NCI-H524 treated with DMSO at 0.1 percent for 48 hours (cell line): ENCODE measurements around the gene ZC3H6.
A peak's percentile ranks its signal among the peaks of the same experiment; 100 is the strongest.

ENCODE experiments used
- DNase-seq: peaks from one replicate; lab custom pipeline; 2025; lab: John Stamatoyannopoulos, UW

ZC3H6 gene, protein sequence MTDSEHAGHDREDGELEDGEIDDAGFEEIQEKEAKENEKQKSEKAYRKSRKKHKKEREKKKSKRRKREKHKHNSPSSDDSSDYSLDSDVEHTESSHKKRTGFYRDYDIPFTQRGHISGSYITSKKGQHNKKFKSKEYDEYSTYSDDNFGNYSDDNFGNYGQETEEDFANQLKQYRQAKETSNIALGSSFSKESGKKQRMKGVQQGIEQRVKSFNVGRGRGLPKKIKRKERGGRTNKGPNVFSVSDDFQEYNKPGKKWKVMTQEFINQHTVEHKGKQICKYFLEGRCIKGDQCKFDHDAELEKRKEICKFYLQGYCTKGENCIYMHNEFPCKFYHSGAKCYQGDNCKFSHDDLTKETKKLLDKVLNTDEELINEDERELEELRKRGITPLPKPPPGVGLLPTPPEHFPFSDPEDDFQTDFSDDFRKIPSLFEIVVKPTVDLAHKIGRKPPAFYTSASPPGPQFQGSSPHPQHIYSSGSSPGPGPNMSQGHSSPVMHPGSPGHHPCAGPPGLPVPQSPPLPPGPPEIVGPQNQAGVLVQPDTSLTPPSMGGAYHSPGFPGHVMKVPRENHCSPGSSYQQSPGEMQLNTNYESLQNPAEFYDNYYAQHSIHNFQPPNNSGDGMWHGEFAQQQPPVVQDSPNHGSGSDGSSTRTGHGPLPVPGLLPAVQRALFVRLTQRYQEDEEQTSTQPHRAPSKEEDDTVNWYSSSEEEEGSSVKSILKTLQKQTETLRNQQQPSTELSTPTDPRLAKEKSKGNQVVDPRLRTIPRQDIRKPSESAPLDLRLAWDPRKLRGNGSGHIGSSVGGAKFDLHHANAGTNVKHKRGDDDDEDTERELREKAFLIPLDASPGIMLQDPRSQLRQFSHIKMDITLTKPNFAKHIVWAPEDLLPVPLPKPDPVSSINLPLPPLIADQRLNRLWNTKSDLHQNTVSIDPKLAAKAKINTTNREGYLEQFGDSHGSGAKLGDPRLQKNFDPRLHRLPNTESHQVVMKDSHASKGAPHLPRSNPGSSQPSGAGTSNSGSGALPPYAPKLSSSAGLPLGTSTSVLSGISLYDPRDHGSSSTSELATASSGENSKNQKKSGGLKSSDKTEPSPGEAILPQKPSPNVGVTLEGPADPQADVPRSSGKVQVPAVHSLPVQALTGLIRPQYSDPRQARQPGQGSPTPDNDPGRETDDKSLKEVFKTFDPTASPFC

DNA sequence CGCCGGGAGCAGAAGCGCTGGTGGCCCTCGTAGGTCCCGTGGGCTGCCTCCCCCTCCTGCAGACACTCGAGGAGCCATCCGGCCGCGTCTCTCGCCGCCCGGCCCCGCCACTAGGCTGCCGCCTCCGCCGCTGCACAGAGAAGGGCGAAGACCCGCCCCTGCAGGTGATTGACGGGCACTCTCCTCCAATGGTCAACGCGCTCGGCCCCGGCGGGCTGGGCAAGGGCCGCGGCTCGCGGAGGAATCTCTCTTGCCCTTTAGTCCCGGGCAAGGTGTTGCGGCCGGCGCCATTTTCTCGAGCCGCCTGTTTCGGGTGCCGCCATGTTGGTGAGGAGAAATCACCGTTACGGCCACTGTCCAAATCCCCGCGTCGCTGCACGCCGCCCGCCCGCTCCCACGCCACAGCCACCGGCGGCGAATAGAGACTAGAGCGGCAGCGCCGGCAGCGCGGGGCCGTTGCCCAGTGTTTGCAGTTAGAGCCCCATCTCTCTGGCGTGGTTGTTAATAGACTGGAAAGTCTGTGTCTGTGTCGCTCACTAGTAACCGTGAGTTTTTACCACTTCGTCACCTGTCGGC lies at the start of gene ZC3H6:
TSS of gene ZC3H6 (plus strand) at position 287 of the 576 bp plus-strand sequence. CDS start 398 bp downstream, outside the sequence.
- DNase-seq = peak; percentile 73

DNA sequence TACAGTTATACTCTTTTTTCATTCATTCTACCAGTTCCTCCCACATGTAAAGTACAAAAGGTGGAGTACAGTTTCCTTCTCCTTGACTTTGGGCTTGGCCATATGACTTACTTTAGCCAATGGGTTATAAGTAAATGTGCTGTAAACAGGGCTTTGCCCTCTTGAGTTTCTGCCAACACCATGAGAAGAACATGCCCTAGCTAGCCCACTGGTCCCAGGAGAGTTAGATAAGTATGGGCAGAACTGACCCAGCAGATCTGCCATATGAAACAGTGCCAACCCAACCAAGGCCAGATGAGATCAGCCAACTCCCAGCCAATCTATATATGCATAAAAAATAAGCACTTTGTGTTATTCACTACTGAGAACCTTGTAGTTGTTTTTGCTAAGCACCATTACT lies 46.0 kb upstream of the ZC3H6 start:
- no peak for DNase-seq

DNA sequence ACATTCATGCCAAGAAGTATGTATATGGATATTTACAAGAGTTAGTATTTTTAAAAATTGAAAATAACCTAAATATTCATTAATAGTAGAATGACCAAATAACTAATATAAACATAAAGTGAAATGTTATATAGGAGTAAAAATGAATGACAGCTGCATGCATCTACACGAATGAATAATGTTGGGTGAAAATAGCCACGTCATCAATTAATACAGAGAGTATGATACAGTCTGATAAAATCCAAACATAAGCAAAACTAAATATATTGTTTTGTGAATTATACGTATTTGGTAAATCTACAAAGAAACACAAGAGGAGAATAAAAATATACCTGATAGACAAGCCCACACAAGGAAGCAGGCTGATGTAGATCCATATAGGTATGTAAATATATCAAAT lies 45.0 kb upstream of the ZC3H6 start:
- DNase-seq = no peak

DNA sequence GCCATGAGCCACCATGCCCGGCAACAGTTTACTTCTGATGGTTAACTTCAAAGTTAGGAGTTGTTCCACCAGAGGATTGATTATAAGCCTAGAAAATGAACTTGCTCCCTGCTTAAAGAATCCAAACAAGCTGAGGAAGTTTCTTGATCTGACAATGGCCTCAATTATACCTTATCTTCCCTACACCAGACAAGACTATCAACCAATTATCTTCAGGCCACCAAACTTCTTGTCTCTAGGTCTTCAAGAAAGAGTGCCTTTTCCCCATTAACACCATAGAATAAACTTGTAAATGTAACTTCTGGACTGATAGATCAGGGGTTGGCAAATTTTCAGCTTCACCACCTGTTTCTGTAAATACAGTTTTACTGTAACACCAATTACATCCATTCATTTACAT lies 35.5 kb upstream of the ZC3H6 start:
- DNase-seq = no peak

DNA sequence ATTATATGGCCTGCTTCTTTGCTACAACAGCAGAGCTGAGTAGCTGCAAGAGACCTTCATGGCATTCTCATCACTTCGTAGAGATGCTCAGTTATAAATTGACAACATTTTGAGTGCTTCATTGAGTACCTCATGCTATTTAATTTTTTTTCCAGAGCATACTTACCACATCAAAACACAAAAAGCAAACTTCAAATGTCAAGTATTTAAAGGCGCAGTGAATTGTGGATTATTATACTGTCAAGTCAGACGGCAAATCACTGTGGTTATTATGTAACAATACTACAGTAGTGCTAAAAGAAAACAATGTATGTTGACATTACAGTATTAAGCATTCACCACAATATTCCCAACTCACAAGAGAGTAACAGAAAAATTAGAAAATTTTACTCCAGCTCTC lies 33.0 kb upstream of the ZC3H6 start:
- no peak for DNase-seq

DNA sequence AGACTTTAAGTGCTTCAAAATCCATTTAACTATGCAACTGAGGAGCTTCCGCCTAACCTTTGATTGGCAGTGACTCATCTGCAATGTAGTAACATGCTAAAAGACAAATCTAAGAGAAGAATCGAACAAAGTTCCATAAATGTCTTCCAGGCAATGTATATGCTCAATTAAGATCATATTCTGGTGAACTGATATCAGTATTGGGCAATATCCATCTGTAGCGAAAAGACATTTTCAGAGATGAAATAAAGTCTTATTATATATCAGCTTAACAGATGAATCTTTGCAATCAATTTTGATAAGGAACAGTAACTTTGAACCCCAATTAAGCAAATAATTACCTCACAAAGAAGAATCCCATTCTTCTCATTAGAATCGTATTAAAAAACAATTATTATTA lies 32.2 kb upstream of the ZC3H6 start:
- no peak for DNase-seq

DNA sequence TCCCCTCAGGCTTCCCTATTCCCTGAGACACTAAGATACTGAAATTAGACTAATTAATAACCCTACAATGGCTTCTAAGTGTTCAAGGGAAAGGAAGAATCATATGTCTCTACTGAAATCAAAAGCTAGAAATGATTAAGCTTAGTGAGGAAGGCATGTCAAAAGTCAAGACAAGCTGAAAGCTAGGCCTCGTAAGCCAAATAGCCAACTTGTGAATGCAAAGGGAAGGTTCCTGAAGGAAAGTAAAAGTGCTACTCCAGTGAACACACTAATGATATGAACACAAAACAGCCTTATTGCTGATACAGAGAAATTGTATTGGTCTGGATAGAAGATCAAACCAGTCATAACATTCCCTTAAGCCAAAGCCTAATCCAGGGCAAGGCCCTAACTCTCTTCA lies 30.5 kb upstream of the ZC3H6 start:
- no peak for DNase-seq

DNA sequence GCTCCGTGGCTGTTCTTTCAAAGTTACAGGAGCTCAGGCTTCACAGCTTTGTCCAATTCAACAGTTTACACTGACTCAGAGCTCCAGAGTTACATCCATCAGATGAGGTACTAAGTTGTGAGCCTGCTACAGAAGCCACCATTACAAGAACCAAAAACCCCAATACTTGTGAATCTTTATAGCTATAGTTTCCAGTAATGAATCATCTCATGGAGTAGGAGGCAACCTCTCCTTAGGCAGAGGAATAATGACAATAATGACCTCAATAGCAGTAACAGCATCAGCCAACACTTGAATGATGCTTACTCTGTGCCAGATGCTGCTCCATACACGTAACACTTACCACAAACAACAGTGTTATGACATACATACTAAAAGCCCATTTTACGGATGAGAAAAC lies 24.1 kb upstream of the ZC3H6 start:
- DNase-seq = no peak

DNA sequence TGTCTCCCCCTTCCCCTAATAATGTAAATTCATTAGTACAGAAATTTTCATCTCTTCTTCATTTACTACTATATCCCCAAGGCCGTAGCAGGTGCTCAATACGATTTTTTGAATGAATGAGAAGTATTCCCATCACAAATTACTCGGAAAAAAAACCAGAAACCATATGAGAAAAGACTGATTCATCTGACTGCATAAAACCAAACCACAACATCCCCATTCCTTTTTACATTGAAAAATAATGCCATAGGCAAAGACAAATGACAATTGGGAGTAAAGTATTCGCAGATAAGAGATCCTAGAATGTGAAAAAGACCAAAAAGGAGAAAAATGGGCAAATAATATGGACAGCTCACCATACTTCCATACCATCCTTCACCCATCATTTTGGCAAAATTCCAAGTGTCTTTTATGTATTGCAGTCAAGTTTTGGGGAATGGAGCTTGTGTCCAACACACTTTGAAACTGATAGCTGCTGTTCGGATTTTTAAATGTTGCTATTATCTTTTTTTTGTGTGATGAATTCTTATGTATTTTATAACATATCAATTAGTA lies 22.1 kb upstream of the ZC3H6 start:
- DNase-seq = no peak

DNA sequence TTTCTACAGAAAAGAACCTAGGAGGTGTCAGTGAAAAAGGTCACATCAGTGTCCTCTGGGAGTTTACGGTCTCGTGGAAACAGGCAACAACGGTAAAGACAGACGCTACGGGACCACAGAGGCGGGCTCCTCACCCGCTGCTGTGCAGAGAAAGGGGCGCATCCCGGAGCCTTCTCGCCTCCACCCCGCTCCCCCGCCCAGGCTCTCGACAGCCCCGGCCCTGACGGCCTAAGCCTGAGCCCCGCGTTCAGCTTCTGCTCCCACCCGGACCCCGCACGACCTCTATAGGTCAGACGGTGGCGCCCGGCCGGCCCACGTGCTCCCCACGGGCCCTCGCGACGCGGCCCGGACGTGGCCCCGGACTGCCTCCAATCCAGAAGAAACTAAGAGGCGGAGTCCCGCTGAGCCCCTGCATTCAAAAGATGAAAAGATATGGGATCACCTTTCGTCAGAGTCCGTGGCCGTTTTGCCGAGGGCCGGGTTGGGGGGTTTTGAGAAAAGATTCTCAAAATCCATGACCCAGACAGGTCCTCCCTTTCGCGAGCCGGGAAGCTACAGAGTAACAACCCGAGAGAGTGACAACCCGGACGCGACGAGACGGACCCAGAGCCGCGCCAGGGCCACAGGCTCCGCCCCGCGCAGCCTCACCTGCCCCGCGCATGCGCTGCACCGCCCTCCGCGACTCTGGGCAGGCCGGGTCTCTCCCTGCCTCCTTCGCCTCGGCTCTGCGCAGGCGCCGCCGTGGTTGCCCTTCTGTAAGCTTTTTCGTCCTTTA lies 20.7 kb upstream of the ZC3H6 start, which contains the start of gene ZC3H8:
TSS of gene ZC3H8 (minus strand) at position 577 of the 775 bp plus-strand sequence. CDS start at position 516, 61 bp downstream.
- DNase-seq = peak; percentile 41

DNA sequence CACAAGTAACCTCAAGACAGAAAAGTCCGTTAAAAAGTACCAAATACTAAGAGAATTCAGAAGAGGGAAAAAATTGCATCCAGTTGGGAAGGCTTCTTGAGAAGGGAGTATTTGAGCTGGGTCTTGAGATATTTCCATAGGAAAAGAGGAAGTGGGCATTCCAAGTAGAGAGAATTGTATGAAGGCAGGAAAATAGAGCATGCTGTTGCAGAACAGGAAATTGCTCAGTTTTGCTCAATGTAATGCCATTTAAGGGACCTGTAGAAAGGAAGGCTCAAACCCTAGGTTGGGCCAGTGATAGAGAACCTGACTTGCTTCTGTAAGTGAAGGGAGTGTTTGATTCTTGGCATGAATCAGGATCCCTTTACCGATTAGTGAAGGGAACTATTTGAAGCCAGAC lies 19.5 kb upstream of the ZC3H6 start:
- DNase-seq = no peak

DNA sequence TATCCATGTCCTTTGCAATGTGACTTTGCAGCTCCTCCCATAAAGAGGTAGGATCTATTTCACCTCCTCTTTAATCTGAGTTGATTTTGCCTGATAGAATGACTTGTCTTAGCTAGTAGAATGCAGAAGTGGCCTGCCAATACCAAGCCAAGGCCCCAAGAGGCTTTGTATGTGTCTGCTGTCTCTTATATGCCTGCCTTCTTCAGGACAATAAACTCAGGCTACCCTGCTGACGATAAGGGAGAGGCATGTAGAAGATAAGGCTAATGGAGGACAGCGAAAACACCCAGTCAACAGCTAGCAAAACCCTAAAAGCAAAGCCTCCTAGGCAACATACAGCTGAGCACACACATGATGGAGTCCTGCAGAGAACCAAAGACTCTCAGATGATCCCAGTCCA lies 18.7 kb upstream of the ZC3H6 start:
- DNase-seq = no peak

DNA sequence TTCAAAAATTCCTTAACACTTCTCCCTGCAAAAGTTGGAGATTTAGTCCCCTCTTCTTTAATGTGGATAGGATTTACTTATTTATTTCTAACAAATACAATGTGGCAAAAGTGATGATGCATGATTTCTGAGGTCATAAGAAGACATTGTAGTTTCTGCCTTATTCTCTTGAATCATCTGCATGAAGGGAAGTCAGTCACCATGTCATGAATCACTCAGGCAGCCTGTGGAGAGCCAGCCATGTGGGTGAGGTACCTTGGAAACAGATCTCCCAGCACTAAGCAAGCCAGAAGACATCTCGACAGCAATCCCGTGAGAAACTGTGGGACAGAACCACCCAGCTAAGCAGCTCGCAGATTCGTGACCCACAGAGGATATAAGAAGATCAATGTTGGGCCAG lies 17.8 kb upstream of the ZC3H6 start:
- no peak for DNase-seq

DNA sequence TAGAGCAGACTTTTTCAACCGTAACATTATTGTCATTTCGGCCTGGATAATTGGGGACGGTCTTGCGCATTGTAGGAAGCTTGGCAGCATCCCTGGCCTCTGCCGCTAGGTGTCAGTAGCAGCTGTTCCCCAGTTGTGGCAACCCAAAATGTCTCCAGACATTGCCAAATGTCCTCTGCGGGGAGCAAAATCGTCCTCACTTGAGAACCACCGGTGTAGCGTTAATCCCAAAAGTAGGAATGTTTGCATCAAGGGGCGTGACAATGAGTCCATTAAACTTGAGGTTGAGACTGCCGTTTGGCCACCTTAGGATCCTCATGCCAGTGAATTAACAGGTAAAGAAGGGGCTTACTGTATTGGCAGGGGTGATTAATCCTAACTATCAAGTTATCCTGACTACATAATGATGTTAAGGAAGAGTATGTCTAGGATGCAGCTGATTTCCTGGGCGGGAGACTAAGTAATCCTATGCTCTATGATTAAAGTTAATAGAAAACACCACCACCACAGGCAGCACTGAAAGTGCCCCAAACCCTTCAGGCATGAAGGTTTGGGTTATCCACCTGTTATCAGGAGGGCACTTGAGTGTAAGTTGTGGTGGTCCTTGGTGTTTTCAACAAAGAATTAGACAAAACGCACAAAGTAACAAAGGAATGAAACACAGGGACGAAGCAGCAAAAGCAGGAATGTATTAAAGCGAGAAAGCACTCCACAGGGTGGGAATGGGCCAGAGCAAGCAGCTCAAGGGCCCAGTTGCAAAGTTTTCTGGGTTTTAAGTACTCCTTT lies 15.7 kb upstream of the ZC3H6 start:
- DNase-seq = no peak

DNA sequence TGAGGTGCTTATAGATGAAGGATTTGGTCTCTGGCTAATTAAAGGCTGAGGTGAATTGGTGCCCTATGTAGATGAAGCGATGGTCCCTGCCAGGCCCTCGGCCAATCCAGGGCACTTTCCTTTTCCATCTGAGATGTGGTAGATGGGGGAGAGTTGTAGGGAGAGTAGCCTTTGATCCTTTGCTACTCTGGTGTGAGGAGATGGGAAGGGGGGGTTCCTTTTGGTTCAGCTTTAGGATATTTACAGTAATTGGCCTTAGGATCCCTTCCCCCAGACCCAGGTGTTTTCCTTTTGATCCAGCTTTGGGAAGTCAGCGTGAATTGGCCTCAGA lies 15.1 kb upstream of the ZC3H6 start:
- no peak for DNase-seq

DNA sequence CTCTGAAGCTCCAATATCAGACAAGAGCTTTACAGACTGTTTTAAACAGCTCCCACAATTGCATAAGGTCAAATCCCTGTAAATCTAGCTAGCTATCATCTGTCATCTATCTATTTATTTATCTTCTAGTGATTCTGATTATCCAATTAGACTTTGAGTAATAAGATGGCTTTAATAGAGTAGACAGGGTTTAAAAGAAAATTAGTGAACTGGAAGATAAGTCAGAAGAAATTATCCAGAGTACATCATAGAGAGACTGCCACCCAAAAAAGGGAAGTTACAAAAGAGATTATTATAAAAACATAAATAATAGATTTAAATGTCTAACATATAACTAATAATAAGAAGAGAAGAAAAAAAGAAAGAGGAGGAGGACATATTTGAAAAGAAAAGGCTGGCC lies 12.5 kb upstream of the ZC3H6 start:
- DNase-seq = no peak

DNA sequence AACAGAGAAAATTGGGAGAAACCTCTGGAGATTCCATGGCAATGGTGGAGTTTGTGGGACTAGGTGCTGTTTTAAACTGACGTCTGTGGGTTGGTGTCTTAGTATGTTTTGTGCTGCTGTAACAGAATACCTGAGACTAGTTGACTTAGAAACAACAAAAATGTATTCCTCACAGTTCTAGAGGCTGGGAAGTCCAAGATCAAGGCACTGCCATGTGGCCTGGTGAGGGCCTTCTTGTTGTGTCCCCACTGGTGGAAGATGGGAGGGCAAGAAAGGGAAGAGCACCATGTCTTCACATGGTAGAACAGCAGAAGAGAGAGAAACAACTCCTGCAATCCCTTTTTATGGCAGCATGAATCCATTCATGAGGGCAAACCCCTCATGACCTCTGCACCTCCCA lies 6.8 kb upstream of the ZC3H6 start:
- DNase-seq = no peak

DNA sequence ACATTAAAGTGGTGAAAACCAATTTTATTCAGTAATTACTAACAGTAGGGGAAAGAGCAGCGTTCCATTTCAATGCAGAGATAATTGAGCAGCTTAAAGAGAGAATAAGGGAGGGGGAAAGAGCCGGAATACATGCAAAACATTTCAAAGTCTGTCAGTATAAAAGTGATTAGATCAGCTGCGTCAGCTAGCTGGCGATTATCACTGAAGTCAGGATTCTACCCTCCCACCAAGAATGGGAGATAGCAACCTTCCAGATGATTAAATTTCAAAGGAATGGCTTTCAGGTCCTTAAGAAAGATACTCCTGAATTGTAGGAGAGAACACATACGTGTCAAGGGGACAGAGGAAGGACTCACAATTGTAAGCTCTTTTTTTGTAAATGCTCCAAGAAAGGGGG lies 2.7 kb upstream of the ZC3H6 start:
- DNase-seq = no peak

DNA sequence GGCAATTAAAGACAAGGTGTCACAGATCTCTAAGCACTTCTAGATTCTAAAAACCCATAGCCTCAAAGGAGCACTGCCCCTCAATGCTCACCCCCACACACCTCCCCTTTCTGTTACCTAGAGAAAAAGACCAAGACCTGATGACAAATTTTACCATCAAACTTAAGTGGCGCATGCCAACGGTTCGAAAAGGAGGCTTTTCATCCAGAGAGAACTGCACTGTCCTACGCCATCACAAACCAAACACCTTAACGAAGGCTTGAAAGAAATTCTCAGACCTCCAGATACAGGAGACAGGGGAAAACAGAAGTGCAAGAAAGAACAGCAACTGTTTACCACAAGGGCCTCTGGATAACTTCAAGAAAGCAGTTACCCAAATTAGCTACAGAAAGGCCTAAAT lies 2.0 kb upstream of the ZC3H6 start:
- no peak for DNase-seq
